Fibroblast of lung (primary cell): ENCODE measurements around the gene LPIN1. TPM values are rescaled to one million over a fixed set of nuclear protein-coding genes. Genes with fewer than 3 reads are reported as not detected.
"Not testable (repeated sequence)": the region's sequence is repeated elsewhere in the genome, so short reads cannot be mapped to it uniquely, and the experiment has no call there.

Experiments used
- DNase-seq, 2 donors: peaks; one replicate each; pipeline versions ENCODE4 v3.0.0 to v3.0.0-alpha.2; 2010; ENCODE audit warnings: low read depth in 2 of 2
- H2AFZ ChIP-seq: 2 replicates; pipeline ENCODE4 v1.5.1; 2012; ENCODE audit warnings: low read length, control low read depth, inconsistent platforms
- H3K27ac ChIP-seq: 2 replicates; pipeline ENCODE4 v1.5.1; 2011; ENCODE audit warnings: low read length, control low read depth; ENCODE audit not compliant: insufficient read depth
- H3K27me3 ChIP-seq: 2 replicates; pipeline ENCODE4 v1.5.1; 2011; ENCODE audit warnings: mild to moderate bottlenecking, low read length; ENCODE audit not compliant: control insufficient read depth, insufficient read depth
- H3K36me3 ChIP-seq: 2 replicates; pipeline ENCODE4 v1.5.1; 2011; ENCODE audit warnings: low read length; ENCODE audit not compliant: control insufficient read depth, insufficient read depth
- H3K4me1 ChIP-seq: 2 replicates; pipeline ENCODE4 v1.5.1; 2011; ENCODE audit warnings: low read length; ENCODE audit not compliant: control insufficient read depth, insufficient read depth; ENCODE audit errors: extremely low read depth
- H3K4me2 ChIP-seq: 2 replicates; pipeline ENCODE4 v1.5.1; 2011; ENCODE audit warnings: low read length, control low read depth; ENCODE audit not compliant: insufficient read depth; ENCODE audit errors: extremely low read depth
- H3K4me3 ChIP-seq, 4 experiments: fragments of 200-600 bp in 1 of 4; sonication (generic) in 1 of 4; replicated peaks in 1 of 4; 2 replicates each; pipeline ENCODE4 v1.5.1; 2011 to 2016; ENCODE audit warnings: low read length in 4 of 4, low read depth in 3 of 4, mild to moderate bottlenecking in 3 of 4, control low read depth in 2 of 4, inconsistent platforms in 1 of 4, mixed read lengths in 1 of 4; ENCODE audit not compliant: insufficient read depth in 1 of 4; ENCODE audit errors: control extremely low read depth in 1 of 4
- H3K79me2 ChIP-seq: 2 replicates; pipeline ENCODE4 v1.5.1; 2012; ENCODE audit warnings: mild to moderate bottlenecking, low read length, inconsistent platforms; ENCODE audit not compliant: control insufficient read depth, insufficient read depth
- H3K9ac ChIP-seq: 2 replicates; pipeline ENCODE4 v1.5.1; 2011; ENCODE audit warnings: mild to moderate bottlenecking, low read length, control low read depth; ENCODE audit not compliant: insufficient read depth
- H3K9me3 ChIP-seq: 2 replicates; pipeline ENCODE4 v1.5.1; 2012; ENCODE audit warnings: low read depth, low read length; ENCODE audit not compliant: control insufficient read depth, insufficient read depth
- H4K20me1 ChIP-seq: 2 replicates; pipeline ENCODE4 v1.5.1; 2011; ENCODE audit warnings: low read length; ENCODE audit not compliant: control insufficient read depth, insufficient read depth; ENCODE audit errors: extremely low read depth
- EZH2 ChIP-seq: IDR thresholded peaks from 2 replicates; pipeline ENCODE4 v1.5.1; 2012; ENCODE audit warnings: low read length, control low read depth, mild to moderate bottlenecking; ENCODE audit errors: missing control alignments
- polyA plus RNA-seq, 2 donors: library from polyadenylated mRNA; depleted of rRNA in 1 of 2; stranded (reverse) in 1 of 2; unstranded in 1 of 2; fragments of >200 nt; gene quantifications; 2 replicates each; pipeline ENCODE4 v1.2.1, GENCODE V29; 2011 to 2012; ENCODE audit warnings: missing spikeins in 1 of 2
- total RNA-seq: library from RNA; depleted of rRNA; stranded (reverse); fragments of >200 nt; gene quantifications from 2 replicates; pipeline ENCODE4 v1.2.1, GENCODE V29; 2014
- TF ChIP-seq, protein P1 (sequence below), 2 donors: IDR thresholded peaks in 1 of 2; conservative IDR thresholded peaks in 1 of 2; 1 replicate in 1 of 2; 2 replicates in 1 of 2; pipeline ENCODE4 v1.5.1; 2011 to 2012; ENCODE audit warnings: low read length in 2 of 2, control low read depth in 1 of 2, inconsistent platforms in 1 of 2, low read depth in 1 of 2, mild to moderate bottlenecking in 1 of 2

Gene LPIN1
- total and polyA plus RNA-seq, 2 donors (not counting 1 experiment from before 2014, with no cell fraction given): 87.8 to 205 TPM

DNA sequence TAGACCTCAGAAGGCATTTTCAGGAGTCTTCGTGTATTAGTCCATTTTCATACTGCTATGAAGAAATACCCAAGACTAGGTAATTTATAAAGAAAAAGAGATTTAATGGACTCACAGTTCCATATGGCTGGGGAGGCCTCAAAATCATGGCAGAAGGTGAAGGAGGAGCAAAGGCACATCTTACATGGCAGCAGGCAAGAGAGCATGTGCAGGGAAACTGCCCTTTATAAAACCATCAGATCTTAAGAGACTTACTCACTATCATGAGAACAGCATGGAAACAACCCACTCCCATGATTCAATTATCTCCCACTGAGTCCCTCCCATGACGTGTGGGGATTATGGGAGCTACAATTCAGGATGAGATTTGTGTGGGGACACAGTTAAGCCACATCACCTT is 101.5 kb downstream of the LPIN1 start:
- H3K27ac ChIP-seq, H3K79me2 ChIP-seq, H3K4me3 ChIP-seq, H2AFZ ChIP-seq, H4K20me1 ChIP-seq, H3K36me3 ChIP-seq, DNase-seq, H3K9me3 ChIP-seq, H3K9ac ChIP-seq, H3K27me3 ChIP-seq, H3K4me1 ChIP-seq, H3K4me2 ChIP-seq: not testable (repeated sequence)

DNA sequence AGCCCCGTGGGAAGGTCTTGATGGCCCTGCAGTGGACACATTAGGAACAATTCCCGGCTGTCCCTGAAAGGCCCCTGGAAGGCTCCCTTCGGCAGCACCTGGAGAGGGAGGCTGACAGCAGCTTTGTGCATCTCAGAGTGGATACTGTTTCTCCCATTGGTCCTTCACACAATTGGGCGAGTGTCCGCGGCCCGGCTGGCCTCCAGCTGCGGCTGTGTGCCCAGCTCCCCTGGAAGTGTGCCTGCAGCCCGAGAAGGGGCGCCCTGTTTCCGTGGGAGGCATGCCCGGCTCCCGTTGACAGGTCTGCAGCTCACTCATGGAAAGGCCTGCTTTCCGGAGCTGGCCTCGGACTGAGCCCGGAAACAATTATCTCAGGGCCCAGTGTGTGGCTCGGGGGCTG is 103.7 kb downstream of the LPIN1 start:
- no peak overlapping the region for H2AFZ ChIP-seq
- no peak overlapping the region for H3K4me3 ChIP-seq
- H3K4me2 ChIP-seq: no peak overlapping the region

DNA sequence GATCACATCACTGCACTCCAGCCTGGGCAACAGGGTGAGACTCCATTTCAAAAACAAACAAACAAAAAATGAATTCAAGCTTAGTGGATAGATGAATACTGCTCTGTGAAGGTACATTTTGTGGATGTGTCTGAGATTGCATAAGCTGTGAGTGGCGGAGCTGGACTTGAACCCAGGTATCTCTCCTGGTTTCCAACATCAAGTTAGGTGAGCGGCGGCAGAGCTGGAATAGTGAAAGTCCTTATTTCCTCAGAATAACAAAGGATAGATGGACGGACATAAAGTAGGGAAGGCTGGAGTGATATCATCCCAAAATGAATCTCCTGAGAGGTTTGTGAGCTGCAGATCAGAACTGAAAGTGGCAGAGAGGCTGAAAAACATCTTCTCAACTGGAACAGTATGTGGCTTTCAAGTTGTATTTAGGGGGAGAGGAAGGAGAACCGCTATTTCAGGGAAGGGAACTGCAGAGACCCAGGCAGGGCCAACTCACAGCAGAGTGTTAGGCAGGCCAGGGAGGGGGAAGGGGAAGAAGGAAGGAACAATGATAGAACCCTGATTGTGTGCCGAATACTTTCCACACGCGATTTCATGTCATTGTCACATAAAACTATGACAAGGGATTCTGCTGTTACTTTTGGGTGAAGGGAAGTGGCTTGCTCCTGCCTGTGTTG is 106.2 kb downstream of the LPIN1 start:
- no peak for TF ChIP-seq EZH2
- TF ChIP-seq, protein P1, sequence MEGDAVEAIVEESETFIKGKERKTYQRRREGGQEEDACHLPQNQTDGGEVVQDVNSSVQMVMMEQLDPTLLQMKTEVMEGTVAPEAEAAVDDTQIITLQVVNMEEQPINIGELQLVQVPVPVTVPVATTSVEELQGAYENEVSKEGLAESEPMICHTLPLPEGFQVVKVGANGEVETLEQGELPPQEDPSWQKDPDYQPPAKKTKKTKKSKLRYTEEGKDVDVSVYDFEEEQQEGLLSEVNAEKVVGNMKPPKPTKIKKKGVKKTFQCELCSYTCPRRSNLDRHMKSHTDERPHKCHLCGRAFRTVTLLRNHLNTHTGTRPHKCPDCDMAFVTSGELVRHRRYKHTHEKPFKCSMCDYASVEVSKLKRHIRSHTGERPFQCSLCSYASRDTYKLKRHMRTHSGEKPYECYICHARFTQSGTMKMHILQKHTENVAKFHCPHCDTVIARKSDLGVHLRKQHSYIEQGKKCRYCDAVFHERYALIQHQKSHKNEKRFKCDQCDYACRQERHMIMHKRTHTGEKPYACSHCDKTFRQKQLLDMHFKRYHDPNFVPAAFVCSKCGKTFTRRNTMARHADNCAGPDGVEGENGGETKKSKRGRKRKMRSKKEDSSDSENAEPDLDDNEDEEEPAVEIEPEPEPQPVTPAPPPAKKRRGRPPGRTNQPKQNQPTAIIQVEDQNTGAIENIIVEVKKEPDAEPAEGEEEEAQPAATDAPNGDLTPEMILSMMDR (conservative IDR thresholded peaks at IDR 0.05 in 1 of 2, IDR thresholded peaks at IDR 0.05 in 1 of 2; ENCODE audit: low read depth in 1 of 2, low read length in 2 of 2): no peak
- Histone ChIP-seq H3K27ac (no peak overlapping the region), H3K9me3 (no peaks in the 10 kb centered on the region)

More for the DNA sequence above, 103.7 kb downstream of the LPIN1 start:
- Histone ChIP-seq H3K27ac (no peak overlapping the region), H3K27me3 (no peaks in the 10 kb centered on the region), H3K4me1 (no peaks in the 10 kb centered on the region), H3K36me3 (no peaks in the 10 kb centered on the region), H3K9me3 (no peaks in the 10 kb centered on the region), H3K79me2 (no peaks in the 10 kb centered on the region), H4K20me1 (no peaks in the 10 kb centered on the region), H3K9ac (no peak overlapping the region)
- TF ChIP-seq EZH2: no peak
- TF ChIP-seq, protein P1 (conservative IDR thresholded peaks at IDR 0.05 in 1 of 2, IDR thresholded peaks at IDR 0.05 in 1 of 2; ENCODE audit: low read depth in 1 of 2, low read length in 2 of 2): no peak
- DNase-seq: no peak

More for the DNA sequence above, 106.2 kb downstream of the LPIN1 start:
- no peak for DNase-seq
- no peaks in the 10 kb centered on the region for H3K79me2 ChIP-seq
- no peak overlapping the region for H3K4me3 ChIP-seq
- H2AFZ ChIP-seq: no peak overlapping the region
- no peaks in the 10 kb centered on the region for H4K20me1 ChIP-seq
- H3K27me3 ChIP-seq: no peaks in the 10 kb centered on the region
- H3K36me3 ChIP-seq: no peaks in the 10 kb centered on the region
- no peak overlapping the region for H3K4me2 ChIP-seq
- H3K4me1 ChIP-seq: no peaks in the 10 kb centered on the region
- no peak overlapping the region for H3K9ac ChIP-seq
